Tibial nerve (tissue), 4 donors: ENCODE results near the gene OTOG. TPM values are rescaled to one million over a fixed set of nuclear protein-coding genes. Genes with fewer than 3 reads are reported as not detected.

Source experiments
- DNase-seq, 2 donors: peaks; one replicate each; pipeline ENCODE4 v3.0.0-alpha.2; 2019; ENCODE audit warnings: low spot score in 2 of 2
- H3K27ac ChIP-seq, 4 donors: fragments of 200-600 bp; sonication (generic) in 3 of 4; one replicate each; pipeline ENCODE4 v1.5.1; 2017 to 2019; ENCODE audit warnings: mild to moderate bottlenecking in 1 of 4
- H3K27me3 ChIP-seq, 2 donors: fragments of 200-600 bp; sonication (generic) in 1 of 2; one replicate each; pipeline versions ENCODE4 v1.5.1 to v1.6.0; 2017 to 2019
- H3K36me3 ChIP-seq, 3 donors: fragments of 200-600 bp; sonication (generic); one replicate each; pipeline ENCODE4 v1.5.1; 2018 to 2019
- H3K4me1 ChIP-seq, 4 donors: fragments of 200-600 bp; sonication (generic) in 3 of 4; one replicate each; pipeline ENCODE4 v1.5.1; 2017 to 2019
- H3K4me3 ChIP-seq, 4 donors: fragments of 200-600 bp; sonication (generic) in 3 of 4; one replicate each; pipeline ENCODE4 v1.5.1; 2017 to 2019; ENCODE audit warnings: mild to moderate bottlenecking in 1 of 4, moderate library complexity in 1 of 4
- H3K9me3 ChIP-seq, 4 donors: fragments of 200-600 bp; sonication (generic) in 3 of 4; one replicate each; pipeline ENCODE4 v1.5.1; 2017 to 2019
- CTCF ChIP-seq, 5 experiments: fragments of 200-600 bp in 3 of 5; fragments of 450-650 bp in 2 of 5; sonication (generic) in 3 of 5; IDR thresholded peaks; one replicate each; pipeline ENCODE4 v1.5.1; 2016 to 2019; ENCODE audit warnings: antibody characterized with exemption in 5 of 5, mild to moderate bottlenecking in 3 of 5, moderate library complexity in 2 of 5
- EP300 ChIP-seq, 2 donors: sonication (generic); formaldehyde crosslinking; IDR thresholded peaks; one replicate each; pipeline ENCODE4 v1.6.1; 2017; ENCODE audit warnings: antibody characterized with exemption in 2 of 2, mild to moderate bottlenecking in 1 of 2
- POLR2A ChIP-seq, 2 donors: fragments of 450-650 bp; IDR thresholded peaks; one replicate each; pipeline ENCODE4 v1.6.1; 2017; ENCODE audit warnings: antibody characterized with exemption in 2 of 2, mild to moderate bottlenecking in 2 of 2, moderate library complexity in 2 of 2
- WGBS, 2 donors: methylation state at CpG; one replicate each; pipeline ENCODE4 v1.1.5; 2018; 5-methylcytosine and 5-hydroxymethylcytosine counted together
- total RNA-seq, 4 donors: library from RNA; depleted of rRNA; stranded (reverse); fragments of >200 nt; gene quantifications; one replicate each; pipeline ENCODE4 v1.1.0, GENCODE V29; 2016

The OTOG gene
- total RNA-seq, 4 donors from 2014 or later, result not detected

DNA sequence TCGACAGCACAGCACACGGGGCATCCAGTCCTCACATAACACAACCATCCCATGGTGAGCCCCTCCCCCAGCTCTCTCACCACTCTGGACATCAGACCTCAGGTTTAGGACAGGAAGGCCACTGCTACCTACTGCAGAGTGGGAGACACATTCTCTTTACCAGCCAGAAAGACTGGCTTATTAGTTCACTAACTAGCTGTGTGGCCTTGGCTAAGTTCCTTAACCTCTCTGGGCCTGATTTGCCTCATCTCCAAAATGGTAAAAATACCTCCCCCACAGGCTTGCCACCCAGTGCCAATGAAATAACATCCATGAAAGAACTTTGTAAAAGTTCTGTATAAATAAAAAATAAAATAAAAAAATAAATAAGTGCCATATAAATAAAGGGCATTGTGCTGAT, 35.0 kb upstream of the OTOG start:
- Histone ChIP-seq H3K27me3 (no peaks in the 10 kb centered on the region), H3K4me1 (peaks cover 0 to 16% (median 0%) of the 10 kb centered on the region in 4 donors), H3K4me3 (no peak overlapping the region), H3K36me3 (no peaks in the 10 kb centered on the region), H3K27ac (no peak overlapping the region), H3K9me3 (no peaks in the 10 kb centered on the region)
- 56% methylated on average over 2 of the region's 2 CpGs for WGBS, 2 donors
- TF ChIP-seq CTCF (IDR thresholded peaks at IDR 0.05), result no peak
- TF ChIP-seq EP300 (IDR thresholded peaks at IDR 0.05), result no peak
- TF ChIP-seq POLR2A (IDR thresholded peaks at IDR 0.05), result no peak
- DNase-seq, result no peak

DNA sequence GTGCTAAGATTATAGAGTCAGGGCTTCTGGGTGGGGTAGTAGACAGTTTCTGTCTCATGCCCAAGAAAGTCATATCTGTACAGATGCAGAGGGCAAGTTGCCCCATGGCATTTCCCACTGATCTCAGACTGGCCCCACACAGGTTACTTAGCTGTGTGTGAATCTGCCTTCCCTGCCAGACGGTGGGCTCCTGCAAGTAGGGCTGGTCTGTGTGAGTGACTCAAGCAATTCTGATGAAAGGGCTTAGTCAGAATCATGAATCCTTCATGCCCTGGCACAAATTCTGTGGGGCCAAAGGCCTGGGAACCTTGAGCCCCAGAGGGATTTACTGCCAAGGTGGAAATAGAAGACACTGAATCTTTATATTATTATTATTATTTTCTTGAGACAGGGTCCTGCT, 33.2 kb upstream of the OTOG start:
- H3K27me3 ChIP-seq, result no peaks in the 10 kb centered on the region
- H3K9me3 ChIP-seq, result no peaks in the 10 kb centered on the region
- DNase-seq, result no peak
- no peak overlapping the region for H3K4me3 ChIP-seq
- TF ChIP-seq CTCF (IDR thresholded peaks at IDR 0.05) (no peak), POLR2A (IDR thresholded peaks at IDR 0.05) (no peak), EP300 (IDR thresholded peaks at IDR 0.05) (no peak)
- no peaks in the 10 kb centered on the region for H3K36me3 ChIP-seq
- H3K4me1 ChIP-seq, result peaks cover 0 to 4% (median 0%) of the 10 kb centered on the region in 4 donors
- H3K27ac ChIP-seq, result no peak overlapping the region
- 44% methylated on average over 1 of the region's 1 CpG; no CpG with 5 or more reads in 1 of the 2 donors for WGBS, 2 donors

DNA sequence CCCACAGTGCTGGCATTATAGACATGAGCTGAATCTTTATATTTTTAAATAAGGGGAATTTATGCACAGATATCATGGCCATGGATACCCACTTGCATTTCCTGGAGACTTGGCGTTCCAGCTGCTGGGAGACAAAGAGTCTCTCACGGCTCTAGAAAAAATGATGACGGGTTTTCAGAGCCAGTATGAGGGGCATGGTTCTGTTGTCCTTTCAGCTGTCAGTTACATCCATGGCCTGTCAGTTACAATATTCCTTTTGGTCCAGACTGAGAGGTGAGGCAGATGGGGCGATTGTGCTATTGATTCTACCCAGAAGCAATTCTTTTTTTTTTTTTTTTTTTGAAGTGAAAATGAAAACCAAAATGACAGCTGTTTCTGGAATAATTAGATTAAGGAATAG, 32.6 kb upstream of the OTOG start:
- H3K36me3 ChIP-seq, result no peaks in the 10 kb centered on the region
- no peak for TF ChIP-seq POLR2A (IDR thresholded peaks at IDR 0.05)
- no peak for TF ChIP-seq CTCF (IDR thresholded peaks at IDR 0.05)
- no peak for TF ChIP-seq EP300 (IDR thresholded peaks at IDR 0.05)
- no peaks in the 10 kb centered on the region for H3K27me3 ChIP-seq
- H3K9me3 ChIP-seq, result no peaks in the 10 kb centered on the region
- H3K4me3 ChIP-seq, result no peak overlapping the region
- H3K27ac ChIP-seq, result no peak overlapping the region
- H3K4me1 ChIP-seq, result no peaks in the 10 kb centered on the region
- no peak for DNase-seq
- whole genome bisulfite sequencing, 2 donors, result 52 to 61% methylated on average over 4 of the region's 4 CpGs

GRCh38 chr11:17515443-17516176, 31.4 kb upstream of the OTOG start:
- Histone ChIP-seq H3K4me1 (no peaks in the 10 kb centered on the region), H3K9me3 (no peaks in the 10 kb centered on the region), H3K36me3 (no peaks in the 10 kb centered on the region), H3K27ac (no peak overlapping the region), H3K4me3 (no peak overlapping the region), H3K27me3 (no peaks in the 10 kb centered on the region)
- no peak for DNase-seq
- 65 to 82% methylated on average over 5 of the region's 5 CpGs for WGBS, 2 donors
- no peak for TF ChIP-seq EP300 (IDR thresholded peaks at IDR 0.05)

- Histone ChIP-seq H3K36me3 (no peaks in the 10 kb centered on the region), H3K27me3 (no peaks in the 10 kb centered on the region), H3K4me1 (no peaks in the 10 kb centered on the region), H3K9me3 (no peaks in the 10 kb centered on the region), H3K27ac (no peak overlapping the region), H3K4me3 (no peak overlapping the region)
- DNase-seq, result no peak
- 65 to 70% methylated on average over 6 to 7 of the region's 7 CpGs for WGBS, 2 donors
- TF ChIP-seq CTCF (IDR thresholded peaks at IDR 0.05) (no peak), EP300 (IDR thresholded peaks at IDR 0.05) (no peak), POLR2A (IDR thresholded peaks at IDR 0.05) (no peak)
Measured at GRCh38 chr11:17516551-17517150, 30.4 kb upstream of the OTOG start.
